Endothelial cell of umbilical vein (primary cell): Measurements from ENCODE around the gene PAXX.

Experiments used
- EZH2 ChIP-seq: IDR thresholded peaks from 2 replicates; pipeline ENCODE4 v1.6.1; 2012; ENCODE audit warnings: borderline replicate concordance, low read depth, mild to moderate bottlenecking, moderate library complexity, low read length, inconsistent platforms; ENCODE audit not compliant: severe bottlenecking
- JUN ChIP-seq: IDR thresholded peaks from 2 replicates; pipeline ENCODE4 v1.6.1; 2011; ENCODE audit warnings: borderline replicate concordance, low read depth; ENCODE audit not compliant: insufficient read length, insufficient read depth
- POLR2A ChIP-seq: IDR thresholded peaks from 2 replicates; pipeline ENCODE4 v1.6.1; 2012; ENCODE audit warnings: low read depth, mild to moderate bottlenecking, control low read depth, low read length
- TF ChIP-seq, protein P1 (sequence below), 2 donors: IDR thresholded peaks; 1 replicate in 1 of 2; 2 replicates in 1 of 2; pipeline ENCODE4 v1.5.1; 2011; ENCODE audit warnings: low read length in 2 of 2, mild to moderate bottlenecking in 2 of 2, moderate library complexity in 2 of 2, control low read depth in 1 of 2, inconsistent platforms in 1 of 2, low read depth in 1 of 2; ENCODE audit not compliant: insufficient read depth in 1 of 2; ENCODE audit errors: extremely low read depth in 1 of 2

DNA sequence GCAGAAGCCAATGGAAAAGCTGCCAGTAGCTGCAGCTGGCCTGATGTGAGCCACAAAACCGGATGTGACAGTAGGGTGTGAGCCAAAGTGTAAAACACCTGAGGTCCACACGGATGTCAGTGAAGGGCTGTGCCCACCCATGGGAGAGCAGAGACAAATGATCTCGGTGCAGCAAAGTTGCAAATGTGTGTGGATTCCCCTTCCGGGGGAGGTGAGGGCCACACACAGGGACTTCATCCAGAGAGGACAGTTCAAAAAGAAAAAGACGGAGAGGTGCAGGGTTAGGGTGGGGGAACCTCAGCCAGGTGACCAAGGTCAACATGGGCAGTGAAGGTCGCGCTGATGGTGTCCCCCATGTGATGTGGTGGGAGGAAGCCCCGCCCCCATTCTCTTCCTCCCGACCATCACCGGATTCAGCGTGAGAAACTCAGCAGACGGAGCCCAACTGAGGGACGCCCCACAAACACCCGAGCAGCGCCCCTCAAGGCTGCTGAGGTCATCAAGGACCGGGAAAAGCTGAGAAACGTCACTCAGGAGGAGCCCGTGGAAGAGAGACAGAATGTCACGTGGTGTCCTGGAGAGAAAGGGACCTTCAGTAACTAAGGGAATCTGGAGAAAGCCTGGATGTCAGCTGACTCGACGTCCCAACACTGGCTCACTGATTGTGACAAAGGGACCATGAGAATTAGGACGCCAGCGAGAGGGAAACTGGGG lies 26.3 kb upstream of the PAXX start:
- TF ChIP-seq, protein P1, sequence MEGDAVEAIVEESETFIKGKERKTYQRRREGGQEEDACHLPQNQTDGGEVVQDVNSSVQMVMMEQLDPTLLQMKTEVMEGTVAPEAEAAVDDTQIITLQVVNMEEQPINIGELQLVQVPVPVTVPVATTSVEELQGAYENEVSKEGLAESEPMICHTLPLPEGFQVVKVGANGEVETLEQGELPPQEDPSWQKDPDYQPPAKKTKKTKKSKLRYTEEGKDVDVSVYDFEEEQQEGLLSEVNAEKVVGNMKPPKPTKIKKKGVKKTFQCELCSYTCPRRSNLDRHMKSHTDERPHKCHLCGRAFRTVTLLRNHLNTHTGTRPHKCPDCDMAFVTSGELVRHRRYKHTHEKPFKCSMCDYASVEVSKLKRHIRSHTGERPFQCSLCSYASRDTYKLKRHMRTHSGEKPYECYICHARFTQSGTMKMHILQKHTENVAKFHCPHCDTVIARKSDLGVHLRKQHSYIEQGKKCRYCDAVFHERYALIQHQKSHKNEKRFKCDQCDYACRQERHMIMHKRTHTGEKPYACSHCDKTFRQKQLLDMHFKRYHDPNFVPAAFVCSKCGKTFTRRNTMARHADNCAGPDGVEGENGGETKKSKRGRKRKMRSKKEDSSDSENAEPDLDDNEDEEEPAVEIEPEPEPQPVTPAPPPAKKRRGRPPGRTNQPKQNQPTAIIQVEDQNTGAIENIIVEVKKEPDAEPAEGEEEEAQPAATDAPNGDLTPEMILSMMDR (IDR thresholded peaks at IDR 0.05; ENCODE audit: extremely low read depth in 1 of 2, insufficient read depth in 1 of 2, low read depth in 1 of 2, low read length in 2 of 2) = no peak
- TF ChIP-seq JUN = no peak
- TF ChIP-seq POLR2A = no peak
- no peak for TF ChIP-seq EZH2
